ENCODE measurements around the gene PXT1.
A peak's percentile ranks its signal among the peaks of the same experiment; 100 is the strongest.
"Not testable (repeated sequence)": the region's sequence is repeated elsewhere in the genome, so short reads cannot be mapped to it uniquely, and the experiment has no call there.

The PXT1 gene, protein sequence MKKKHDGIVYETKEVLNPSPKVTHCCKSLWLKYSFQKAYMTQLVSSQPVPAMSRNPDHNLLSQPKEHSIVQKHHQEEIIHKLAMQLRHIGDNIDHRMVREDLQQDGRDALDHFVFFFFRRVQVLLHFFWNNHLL

DNA sequence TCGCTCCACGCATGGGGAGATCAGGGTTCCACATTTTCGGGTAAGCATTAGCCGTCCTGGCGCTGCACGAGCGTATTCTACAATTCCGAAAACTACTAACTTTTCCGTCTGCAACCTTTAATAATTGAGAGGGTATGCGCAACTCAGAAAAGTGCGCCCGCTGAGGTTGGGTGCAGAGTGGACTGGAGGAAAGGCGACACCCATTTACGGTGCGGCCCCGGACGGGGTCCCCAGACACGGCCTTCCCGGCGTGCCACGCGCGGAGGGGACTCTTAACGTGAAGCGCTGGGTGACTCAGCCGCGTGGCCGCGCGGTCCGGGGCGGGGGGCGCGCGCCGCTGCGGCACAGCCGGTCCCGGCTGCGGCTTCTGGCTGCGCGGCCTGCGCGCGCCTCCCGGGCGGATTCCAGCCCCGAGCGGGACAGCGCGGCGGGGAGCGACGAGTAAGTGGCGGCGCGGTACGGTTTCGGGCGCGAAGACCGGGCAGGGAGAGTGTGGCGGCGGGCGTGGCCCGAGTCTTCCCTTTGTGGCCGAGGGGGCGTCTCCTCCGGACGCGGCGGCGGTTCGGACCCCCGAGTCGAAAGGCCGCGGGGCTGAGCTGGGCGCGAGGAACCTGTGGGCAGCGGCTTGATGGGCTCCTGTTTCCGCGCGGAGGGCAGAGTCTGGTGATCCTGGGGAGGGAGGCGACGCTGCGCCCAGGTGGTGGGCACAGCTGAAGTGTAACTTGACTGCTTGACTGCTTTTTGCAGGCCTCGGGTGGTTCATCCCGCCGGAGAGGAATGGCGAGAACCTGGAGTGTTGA lies at the start of gene PXT1, which contains the start of gene KCTD20:
Gene PXT1 (minus strand): TSS at position 184 of the 800 bp plus-strand sequence. CDS start 16,772 bp downstream, outside the sequence.
Gene KCTD20 (plus strand): TSS at position 330 of the 800 bp plus-strand sequence. CDS start 27,098 bp downstream, outside the sequence.
- CTCF ChIA-PET, result interaction anchor here (0.9 kb wide), 1 partner anchor 21 kb away, joined by 3 read pairs; no protein-coding TSS in a partner anchor
- H3K27ac Mint-ChIP-seq, result peak within 1 kb of the TSS; percentile 96
- H3K36me3 Mint-ChIP-seq, result peaks cover 16% of the 10 kb centered on the region
- DNase-seq, result peak; percentile 90
- no peaks in the 10 kb centered on the region for H3K27me3 Mint-ChIP-seq
- peak within 1 kb of the TSS; percentile 96 for H3K4me3 Mint-ChIP-seq
- H3K4me1 Mint-ChIP-seq, result peaks cover 40% of the 10 kb centered on the region
- no peaks in the 10 kb centered on the region for H3K9me3 Mint-ChIP-seq

DNA sequence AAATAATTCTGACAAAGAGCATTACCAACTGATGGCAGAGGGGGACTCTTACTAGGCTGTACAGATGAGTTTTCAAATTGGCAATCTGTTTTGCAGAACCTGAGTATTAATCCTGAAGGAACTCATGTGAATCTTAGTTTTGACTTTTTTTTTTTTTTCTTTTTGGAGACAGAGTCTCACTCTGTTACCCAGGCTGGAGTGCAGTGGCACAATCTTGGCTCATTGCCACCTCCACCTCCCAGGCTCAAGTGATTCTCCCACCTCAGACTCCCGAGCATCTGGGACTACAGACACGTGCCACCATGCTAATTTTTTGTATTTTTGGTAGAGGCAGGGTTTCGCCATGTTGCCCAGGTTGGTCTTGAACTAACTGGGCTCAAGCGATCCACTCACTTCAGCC lies 49.4 kb upstream of the PXT1 start:
- peaks cover 84% of the 10 kb centered on the region for H3K36me3 Mint-ChIP-seq
- no peak overlapping the region for H3K4me3 Mint-ChIP-seq
- no peaks in the 10 kb centered on the region for H3K9me3 Mint-ChIP-seq
- DNase-seq, result no peak
- peak overlapping the region; percentile 49 for H3K27ac Mint-ChIP-seq
- CTCF ChIA-PET, result no interaction called here
- H3K4me1 Mint-ChIP-seq, result peaks cover 13% of the 10 kb centered on the region
- no peaks in the 10 kb centered on the region for H3K27me3 Mint-ChIP-seq

DNA sequence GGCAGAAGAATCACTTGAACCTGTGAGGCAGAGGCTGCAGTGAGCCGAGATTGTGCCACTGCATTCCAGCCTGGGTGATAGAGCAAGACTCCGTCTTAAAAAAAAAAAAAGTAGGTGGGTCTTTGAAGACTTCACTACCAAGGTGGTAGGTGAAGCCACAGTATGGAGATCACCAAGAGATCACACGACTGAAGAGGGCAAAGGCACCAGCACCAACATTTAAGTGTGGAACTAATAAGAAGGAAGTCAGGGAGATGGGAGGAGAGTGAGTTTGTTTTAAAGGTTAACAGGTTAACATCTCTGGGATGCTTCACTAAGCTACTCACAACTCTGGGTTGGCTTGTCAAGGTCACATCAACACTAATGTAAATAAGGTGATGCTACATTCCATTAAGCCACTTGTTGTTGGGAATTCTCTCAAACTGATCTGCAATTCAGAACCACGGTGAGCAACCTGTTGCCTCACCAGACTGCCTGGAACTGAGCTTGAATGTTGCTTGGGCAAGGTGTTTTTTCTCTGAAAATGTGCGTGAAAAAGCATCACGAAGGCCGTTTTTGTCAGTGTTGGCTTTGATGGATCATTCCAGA lies 48.8 kb upstream of the PXT1 start:
- no peaks in the 10 kb centered on the region for H3K27me3 Mint-ChIP-seq
- DNase-seq, result no peak

DNA sequence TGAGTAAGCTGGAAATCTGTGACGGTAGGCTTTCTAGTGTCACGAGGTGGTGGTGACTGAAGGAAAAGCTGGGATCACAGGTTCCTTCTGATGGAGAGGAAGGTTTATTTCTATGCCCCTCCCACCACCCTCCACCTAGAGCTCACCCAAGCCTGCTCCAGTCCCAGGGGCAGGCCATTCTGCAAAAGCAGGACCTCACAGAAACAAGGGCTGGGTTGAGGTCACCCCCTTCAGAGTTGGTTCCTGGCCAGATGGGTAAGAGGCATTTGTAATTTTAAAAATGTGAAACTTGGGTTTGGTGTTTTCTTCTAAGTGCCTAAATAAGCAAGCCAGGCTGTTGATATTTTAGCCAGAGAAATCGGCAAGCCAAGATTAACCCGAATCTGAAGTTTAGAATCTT lies 46.8 kb upstream of the PXT1 start:
- Mint-ChIP-seq H3K36me3 (peaks cover 77% of the 10 kb centered on the region), H3K4me1 (peaks cover 12% of the 10 kb centered on the region), H3K27ac (no peak overlapping the region), H3K4me3 (no peak overlapping the region), H3K9me3 (no peaks in the 10 kb centered on the region), H3K27me3 (no peaks in the 10 kb centered on the region)
- CTCF ChIA-PET, result no interaction called here
- DNase-seq, result no peak

More for the DNA sequence above, 48.8 kb upstream of the PXT1 start:
- H3K4me1 Mint-ChIP-seq, result peaks cover 13% of the 10 kb centered on the region
- H3K4me3 Mint-ChIP-seq, result no peak overlapping the region
- H3K27ac Mint-ChIP-seq, result peak overlapping the region; percentile 49
- peaks cover 82% of the 10 kb centered on the region for H3K36me3 Mint-ChIP-seq
- no peaks in the 10 kb centered on the region for H3K9me3 Mint-ChIP-seq
- CTCF ChIA-PET, result no interaction called here

DNA sequence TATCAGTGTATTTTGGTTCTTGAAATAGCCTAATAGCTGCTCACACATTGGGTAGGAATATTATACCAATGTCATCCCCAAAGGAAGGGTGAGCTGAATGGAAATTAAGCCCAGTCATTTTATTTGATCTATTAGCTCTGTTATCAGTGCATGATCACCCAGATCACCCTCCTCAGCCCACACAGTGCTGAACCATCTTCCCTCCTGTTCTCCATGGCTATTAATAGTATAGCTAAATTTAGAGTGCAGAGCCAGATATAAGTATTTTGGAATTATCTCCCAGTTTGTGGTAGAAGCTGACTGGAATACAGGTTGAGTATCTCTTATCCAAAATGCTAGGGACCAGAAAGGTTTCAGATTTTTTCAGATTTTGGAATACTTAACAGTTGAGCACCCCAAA lies 45.6 kb upstream of the PXT1 start:
- Mint-ChIP-seq H3K4me1 (peaks cover 2% of the 10 kb centered on the region), H3K4me3 (no peak overlapping the region), H3K27ac (no peak overlapping the region), H3K9me3 (no peaks in the 10 kb centered on the region), H3K27me3 (no peaks in the 10 kb centered on the region), H3K36me3 (peaks cover 76% of the 10 kb centered on the region)
- DNase-seq, result no peak
- CTCF ChIA-PET, result interaction anchor here (1.4 kb wide), 1 partner anchor 11 kb away, joined by 4 read pairs; no protein-coding TSS in a partner anchor

DNA sequence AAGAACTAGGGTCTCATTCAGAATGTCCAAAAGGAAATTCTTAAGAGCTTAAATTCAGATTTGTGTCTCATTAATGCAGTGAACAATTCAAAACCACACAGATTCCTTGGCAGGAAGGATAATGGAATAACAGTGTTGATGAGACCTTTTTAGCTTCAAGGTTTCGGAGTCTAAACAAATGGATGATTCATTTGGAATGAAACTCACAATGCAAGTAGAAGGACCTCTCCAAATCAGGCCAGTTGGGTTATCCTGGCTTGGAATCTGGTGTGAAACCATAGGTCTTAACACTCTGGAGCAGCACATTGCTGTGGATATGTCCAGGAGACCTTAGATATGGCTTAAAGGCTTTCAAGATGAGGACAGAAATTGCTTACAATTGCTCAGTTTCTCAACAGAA lies 45.0 kb upstream of the PXT1 start:
- Mint-ChIP-seq H3K27me3 (no peaks in the 10 kb centered on the region), H3K4me1 (peaks cover under 1% of the 10 kb centered on the region), H3K4me3 (no peak overlapping the region), H3K36me3 (peaks cover 74% of the 10 kb centered on the region), H3K27ac (no peak overlapping the region), H3K9me3 (no peaks in the 10 kb centered on the region)
- DNase-seq, result no peak
- CTCF ChIA-PET, result interaction anchor here (1.4 kb wide), 1 partner anchor 10 kb away, joined by 4 read pairs; no protein-coding TSS in a partner anchor

DNA sequence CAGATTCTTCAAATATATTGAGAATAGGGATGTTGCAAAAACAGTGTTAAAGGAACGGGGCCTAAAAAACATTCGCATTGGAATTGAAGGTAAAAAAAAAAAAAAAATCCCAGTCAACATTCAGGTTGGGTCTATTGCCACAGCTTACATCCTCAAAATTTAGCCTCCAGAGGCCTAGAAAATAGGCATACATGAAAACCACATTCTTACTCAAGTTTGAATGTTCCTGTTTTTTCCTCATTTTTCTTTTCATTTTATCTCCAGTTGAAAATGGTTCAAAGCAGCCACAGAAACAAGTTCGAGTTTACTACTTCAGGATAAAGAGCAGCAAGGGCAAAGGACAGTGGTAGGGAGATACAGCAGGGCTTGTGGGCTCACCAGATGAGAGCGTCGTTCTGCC lies 42.1 kb upstream of the PXT1 start:
- Mint-ChIP-seq H3K36me3 (peaks cover 75% of the 10 kb centered on the region), H3K9me3 (no peaks in the 10 kb centered on the region), H3K4me1 (no peaks in the 10 kb centered on the region), H3K27me3 (no peaks in the 10 kb centered on the region), H3K27ac (no peak overlapping the region), H3K4me3 (no peak overlapping the region)
- CTCF ChIA-PET, result no interaction called here
- DNase-seq, result no peak

DNA sequence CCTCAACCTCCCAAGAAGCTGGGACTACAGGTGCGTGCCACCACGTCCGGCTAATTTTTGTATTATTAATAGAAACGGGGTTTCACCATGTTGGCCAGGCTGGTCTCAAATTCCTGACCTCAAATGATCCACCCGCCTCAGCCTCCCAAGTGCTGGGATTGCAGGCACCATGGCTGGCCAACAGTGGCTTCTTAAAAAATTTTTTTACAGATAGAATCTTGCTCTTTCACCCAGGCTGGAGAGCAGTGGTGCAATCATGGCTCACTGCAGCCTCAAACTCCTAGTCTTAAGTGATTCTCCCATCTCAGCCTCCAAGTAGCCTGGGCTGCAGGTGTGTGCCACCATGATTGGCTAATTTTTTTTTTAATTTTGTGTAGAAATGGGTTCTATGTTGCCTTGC lies 40.7 kb upstream of the PXT1 start:
- H3K27me3 Mint-ChIP-seq, H3K9me3 Mint-ChIP-seq, H3K4me3 Mint-ChIP-seq, H3K4me1 Mint-ChIP-seq, DNase-seq, CTCF ChIA-PET: not testable (repeated sequence)
- Mint-ChIP-seq H3K27ac (peak overlapping the region; percentile 0), H3K36me3 (peaks cover 73% of the 10 kb centered on the region)

DNA sequence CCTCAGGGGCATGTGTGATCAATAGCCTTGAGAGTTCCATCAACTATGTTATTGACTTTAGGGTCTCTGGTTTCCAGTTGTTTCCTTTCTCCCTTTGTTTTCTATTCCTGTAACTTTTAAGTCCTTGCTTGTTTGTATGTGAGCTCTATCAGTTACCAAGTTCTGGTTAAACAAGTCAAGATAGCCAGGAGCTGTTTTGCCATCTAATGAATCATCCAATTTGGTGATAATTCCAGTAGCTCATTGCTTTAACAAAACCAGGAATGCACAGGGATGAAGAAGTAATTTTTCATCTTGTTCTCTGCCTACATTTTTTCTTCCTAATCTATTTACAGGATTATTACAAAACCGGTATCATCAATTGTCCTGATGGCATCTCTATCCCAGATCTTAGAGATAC lies 36.6 kb upstream of the PXT1 start:
- CTCF ChIA-PET, result no interaction called here
- Mint-ChIP-seq H3K4me3 (no peak overlapping the region), H3K4me1 (peaks cover 8% of the 10 kb centered on the region), H3K27me3 (no peaks in the 10 kb centered on the region), H3K27ac (no peak overlapping the region), H3K36me3 (peaks cover 60% of the 10 kb centered on the region), H3K9me3 (no peaks in the 10 kb centered on the region)
- DNase-seq, result no peak

DNA sequence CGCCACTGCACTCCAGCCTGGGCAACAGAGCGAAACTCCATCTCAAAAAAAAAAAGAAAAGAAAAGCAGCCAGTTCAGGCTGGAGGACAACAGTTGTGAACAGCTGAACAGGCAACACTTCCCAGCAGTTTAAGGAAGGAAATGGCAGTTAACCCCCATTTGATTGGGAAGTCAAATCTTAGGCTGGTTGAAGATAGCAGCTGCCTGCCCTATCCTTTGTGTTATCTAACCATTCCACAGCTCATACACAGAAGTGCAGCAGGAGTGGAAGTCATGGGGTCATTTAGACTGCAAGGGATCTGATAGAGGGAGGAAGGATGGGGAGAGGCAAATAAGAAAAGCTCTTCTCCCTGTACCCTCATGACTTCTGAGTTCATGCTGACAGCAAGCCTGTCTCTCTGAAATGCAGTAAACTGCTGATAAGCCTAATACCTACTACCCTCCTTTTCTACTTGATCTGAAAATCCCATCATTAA lies 35.4 kb upstream of the PXT1 start:
- H3K36me3 Mint-ChIP-seq, result peaks cover 57% of the 10 kb centered on the region
- CTCF ChIA-PET, result interaction anchor here (1.7 kb wide), 1 partner anchor 10 kb away, joined by 4 read pairs; no protein-coding TSS in a partner anchor
- H3K27me3 Mint-ChIP-seq, result no peaks in the 10 kb centered on the region
- H3K9me3 Mint-ChIP-seq, result no peaks in the 10 kb centered on the region
- peaks cover 8% of the 10 kb centered on the region for H3K4me1 Mint-ChIP-seq
- DNase-seq, result no peak
- H3K27ac Mint-ChIP-seq, result no peak overlapping the region
- no peak overlapping the region for H3K4me3 Mint-ChIP-seq

DNA sequence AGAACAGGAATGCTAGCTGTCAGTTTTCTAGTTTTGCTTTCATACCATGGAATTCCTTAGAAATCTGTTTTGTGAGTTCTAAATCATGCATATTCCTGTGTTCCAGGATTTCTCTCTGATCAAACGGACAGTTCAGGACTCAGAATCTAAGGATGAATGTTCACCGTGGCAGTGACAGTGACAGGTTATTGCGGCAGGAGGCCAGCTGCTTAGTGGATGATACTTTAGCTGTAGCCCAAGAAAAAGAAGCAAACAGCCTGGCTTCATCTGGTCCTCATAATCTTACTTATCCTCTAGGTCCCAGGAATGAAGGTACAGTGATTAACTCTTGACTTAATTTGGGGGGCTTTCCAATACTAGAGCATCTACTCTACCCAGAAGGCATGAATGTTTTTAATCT lies 27.3 kb upstream of the PXT1 start:
- no peaks in the 10 kb centered on the region for H3K9me3 Mint-ChIP-seq
- DNase-seq, result no peak
- H3K4me1 Mint-ChIP-seq, result peaks cover 2% of the 10 kb centered on the region
- H3K36me3 Mint-ChIP-seq, result peaks cover 29% of the 10 kb centered on the region
- peak overlapping the region; percentile 33 for H3K27ac Mint-ChIP-seq
- CTCF ChIA-PET, result no interaction called here
- H3K27me3 Mint-ChIP-seq, result no peaks in the 10 kb centered on the region
- no peak overlapping the region for H3K4me3 Mint-ChIP-seq

DNA sequence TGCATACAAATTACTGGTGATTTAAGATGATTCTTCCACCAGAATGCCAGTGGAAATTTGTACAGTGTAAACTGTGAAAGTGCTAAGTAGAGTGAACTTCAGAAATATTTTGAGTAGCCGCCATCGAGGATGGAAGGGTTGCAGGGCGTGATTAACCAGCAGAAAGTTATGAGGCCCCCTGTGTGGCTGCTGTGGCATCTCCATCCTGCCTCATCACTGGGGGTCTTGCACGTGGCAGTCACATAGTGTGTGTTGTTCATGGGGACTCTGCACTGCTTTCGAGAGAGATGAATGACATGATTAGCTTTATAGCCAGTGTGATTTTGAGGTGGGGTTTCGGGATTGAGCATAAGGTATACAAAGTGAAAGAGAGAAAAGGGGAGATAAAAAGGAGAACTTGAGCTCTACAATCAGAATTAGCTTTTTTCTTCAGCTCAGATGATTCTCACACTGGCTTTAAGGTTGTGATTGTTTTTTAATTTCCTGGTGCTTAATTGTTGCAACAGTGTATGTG lies 26.6 kb upstream of the PXT1 start:
- Mint-ChIP-seq H3K36me3 (peaks cover 24% of the 10 kb centered on the region), H3K4me3 (no peak overlapping the region), H3K27ac (no peak overlapping the region), H3K4me1 (peaks cover 2% of the 10 kb centered on the region), H3K27me3 (no peaks in the 10 kb centered on the region), H3K9me3 (no peaks in the 10 kb centered on the region)
- no peak for DNase-seq
- CTCF ChIA-PET, result no interaction called here

DNA sequence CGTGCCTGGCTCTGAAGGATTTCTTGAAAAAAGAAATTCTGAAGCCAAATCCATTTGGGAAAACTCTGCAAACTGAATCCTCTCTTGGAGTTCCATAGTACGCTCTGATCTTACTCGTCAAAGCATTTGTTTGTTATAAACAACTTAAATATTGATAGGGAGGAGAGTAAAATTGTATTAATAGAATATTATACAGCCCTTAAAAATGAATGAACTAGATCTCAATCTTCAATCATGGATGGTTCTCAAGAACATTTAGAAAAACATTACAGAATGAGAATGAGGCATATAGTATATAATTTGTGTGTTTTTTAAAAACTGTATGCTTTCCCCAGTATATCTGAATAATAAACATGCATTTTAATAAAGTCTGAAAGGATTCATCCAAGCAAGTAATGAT lies 25.0 kb upstream of the PXT1 start:
- Mint-ChIP-seq H3K4me1 (peaks cover 2% of the 10 kb centered on the region), H3K27me3 (no peaks in the 10 kb centered on the region), H3K27ac (no peak overlapping the region), H3K4me3 (no peak overlapping the region), H3K9me3 (no peaks in the 10 kb centered on the region), H3K36me3 (peaks cover 26% of the 10 kb centered on the region)
- no peak for DNase-seq
- CTCF ChIA-PET, result no interaction called here

DNA sequence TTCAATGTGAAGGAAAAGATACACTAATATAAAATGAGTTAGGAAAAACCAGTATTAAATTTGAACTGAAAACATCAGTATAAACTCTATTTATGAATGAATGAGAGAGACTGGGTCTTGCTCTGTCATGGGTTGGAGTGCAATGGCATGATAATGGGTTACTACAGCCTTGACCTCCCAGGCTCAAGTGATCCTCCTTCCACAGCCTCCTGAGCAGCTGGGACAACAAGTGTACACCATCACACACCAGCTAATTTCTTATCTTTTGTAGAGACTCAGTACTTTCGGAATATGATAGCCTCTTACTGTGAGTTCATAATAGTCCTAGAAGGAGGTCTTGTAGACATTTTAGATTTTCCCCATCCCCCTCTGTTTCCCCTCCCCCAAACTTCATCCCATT lies 21.6 kb upstream of the PXT1 start:
- Mint-ChIP-seq H3K4me1 (peaks cover 8% of the 10 kb centered on the region), H3K9me3 (no peaks in the 10 kb centered on the region)

More for the DNA sequence above, 21.6 kb upstream of the PXT1 start:
- Mint-ChIP-seq H3K27ac (no peak overlapping the region), H3K36me3 (peaks cover 26% of the 10 kb centered on the region), H3K4me3 (no peak overlapping the region), H3K27me3 (no peaks in the 10 kb centered on the region)
- CTCF ChIA-PET, result no interaction called here
- no peak for DNase-seq

Data from activated naive CD4-positive, alpha-beta T cell treated with anti-CD3 and anti-CD28 coated beads, Interleukin-2, amount 10 ng/mL, durations not matched to agents 7 days and 5 days (primary cell).